CD14-positive monocyte (primary cell): ENCODE data around the gene STK36. TPM values are rescaled to one million over a fixed set of nuclear protein-coding genes. Genes with fewer than 3 reads are reported as not detected.
A peak's percentile ranks its signal among the peaks of the same experiment; 100 is the strongest.

Experiments used
- DNase-seq, 3 donors: peaks; one replicate each; pipeline ENCODE4 v3.0.0-alpha.2; 2011 to 2022
- H2AFZ ChIP-seq: 2 replicates; pipeline ENCODE4 v1.6.0; 2012; ENCODE audit warnings: mild to moderate bottlenecking, low read depth, low read length, inconsistent platforms; ENCODE audit not compliant: insufficient read depth, poor library complexity, severe bottlenecking
- H3K27ac ChIP-seq, 2 donors: 1 replicate in 1 of 2; 2 replicates in 1 of 2; pipeline ENCODE4 v1.5.1; 2012 to 2013; ENCODE audit warnings: low read length in 2 of 2, control low read depth in 1 of 2, inconsistent platforms in 1 of 2, low read depth in 1 of 2, mild to moderate bottlenecking in 1 of 2
- H3K27me3 ChIP-seq, 2 donors: one replicate each; pipeline versions ENCODE4 v1.6.0 to v1.6.1; 2011 to 2013; ENCODE audit warnings: low read length in 2 of 2; ENCODE audit not compliant: control insufficient read depth in 2 of 2, insufficient read depth in 2 of 2
- H3K36me3 ChIP-seq, 2 donors: replicated peaks in 1 of 2; 1 replicate in 1 of 2; 2 replicates in 1 of 2; pipeline versions ENCODE4 v1.5.1 to v1.6.1; 2012 to 2013; ENCODE audit warnings: low read length in 2 of 2, control low read depth in 1 of 2, inconsistent platforms in 1 of 2, mild to moderate bottlenecking in 1 of 2; ENCODE audit not compliant: insufficient read depth in 2 of 2, control insufficient read depth in 1 of 2
- H3K4me1 ChIP-seq, 2 donors: 1 replicate in 1 of 2; 2 replicates in 1 of 2; pipeline versions ENCODE4 v1.5.1 to v1.6.1; 2012 to 2013; ENCODE audit warnings: low read length in 2 of 2, control low read depth in 1 of 2, inconsistent platforms in 1 of 2, mild to moderate bottlenecking in 1 of 2, moderate library complexity in 1 of 2; ENCODE audit not compliant: insufficient read depth in 2 of 2, control insufficient read depth in 1 of 2
- H3K4me2 ChIP-seq: replicated peaks from 2 replicates; pipeline ENCODE3; 2012; ENCODE audit warnings: low read length, moderate library complexity, mild to moderate bottlenecking; ENCODE audit not compliant: poor library complexity, severe bottlenecking; ENCODE audit errors: extremely low read depth
- H3K4me3 ChIP-seq, 3 experiments: fragments of 200-600 bp in 1 of 3; sonication (generic) in 1 of 3; replicated peaks in 1 of 3; 1 replicate in 2 of 3; 2 replicates in 1 of 3; pipeline ENCODE4 v1.5.1; 2011 to 2013; ENCODE audit warnings: low read length in 3 of 3, mild to moderate bottlenecking in 3 of 3, control low read depth in 2 of 3, low read depth in 2 of 3, inconsistent platforms in 1 of 3, moderate library complexity in 1 of 3
- H3K79me2 ChIP-seq: 2 replicates; pipeline ENCODE4 v1.6.0; 2012; ENCODE audit warnings: mild to moderate bottlenecking, control low read depth, inconsistent platforms, low read length, moderate library complexity; ENCODE audit not compliant: insufficient read depth
- H3K9ac ChIP-seq: 2 replicates; pipeline ENCODE4 v1.6.0; 2017; ENCODE audit warnings: low read length, mild to moderate bottlenecking; ENCODE audit not compliant: insufficient read depth, poor library complexity, severe bottlenecking
- H3K9me3 ChIP-seq, 2 donors: replicated peaks in 1 of 2; 1 replicate in 1 of 2; 2 replicates in 1 of 2; pipeline versions ENCODE4 v1.5.1 to v1.6.1; 2012 to 2013; ENCODE audit warnings: low read length in 2 of 2, control low read depth in 1 of 2; ENCODE audit not compliant: control insufficient read depth in 1 of 2, insufficient read depth in 1 of 2
- H4K20me1 ChIP-seq: 2 replicates; pipeline ENCODE4 v1.6.0; 2012; ENCODE audit warnings: mild to moderate bottlenecking, low read length, control low read depth, moderate library complexity; ENCODE audit not compliant: insufficient read depth
- H3K27ac Mint-ChIP-seq, 7 donors: one replicate each; pipeline ENCODE4 v1.8.0; 2020; ENCODE audit warnings: mild to moderate bottlenecking in 7 of 7, mixed read lengths in 7 of 7, moderate library complexity in 6 of 7, inconsistent platforms in 2 of 7
- H3K27me3 Mint-ChIP-seq, 3 donors: one replicate each; pipeline ENCODE4 v1.8.0; 2021 to 2022; ENCODE audit warnings: low read depth in 3 of 3, mild to moderate bottlenecking in 3 of 3, mixed read lengths in 3 of 3, moderate library complexity in 3 of 3, inconsistent platforms in 1 of 3
- H3K36me3 Mint-ChIP-seq, 2 donors: one replicate each; pipeline ENCODE4 v1.8.0; 2020; ENCODE audit warnings: mixed read lengths in 2 of 2, inconsistent platforms in 1 of 2, mild to moderate bottlenecking in 1 of 2
- H3K4me1 Mint-ChIP-seq: one replicate; pipeline ENCODE4 v1.8.0; 2020; ENCODE audit warnings: mild to moderate bottlenecking, mixed read lengths
- H3K4me3 Mint-ChIP-seq, 2 donors: one replicate each; pipeline ENCODE4 v1.8.0; 2020; ENCODE audit warnings: mild to moderate bottlenecking in 2 of 2, mixed read lengths in 2 of 2, moderate library complexity in 1 of 2
- H3K9me3 Mint-ChIP-seq, 7 donors: one replicate each; pipeline ENCODE4 v1.8.0; 2020 to 2022; ENCODE audit warnings: mixed read lengths in 7 of 7, mild to moderate bottlenecking in 6 of 7, moderate library complexity in 6 of 7, inconsistent platforms in 2 of 7
- WGBS: methylation state at CpG from one replicate; pipeline ENCODE4 v1.1.5; 2013; ENCODE audit warnings: missing lambda C conversion rate; ENCODE audit not compliant: insufficient coverage; 5-methylcytosine and 5-hydroxymethylcytosine counted together
- intact Hi-C, 2 donors: fragments of 100-400 bp; cut with micrococcal nuclease; formaldehyde crosslinking; loops; one replicate each; pipeline versions ENCODE4 v1.15.0 to v1.15.1; 2023
- polyA plus RNA-seq, 3 donors: library from polyadenylated mRNA; depleted of rRNA in 1 of 3; unstranded in 2 of 3; stranded (reverse) in 1 of 3; fragments of 300-500 nt in 2 of 3; fragments of >200 nt in 1 of 3; fragmentation: Illumina TruSeq in 2 of 3; gene quantifications; 1 replicate in 2 of 3; 2 replicates in 1 of 3; pipeline ENCODE4 v1.2.3, GENCODE V29; 2012 to 2021
- TF ChIP-seq, protein P1 (sequence below): fragments of 200-600 bp; IDR thresholded peaks from one replicate; pipeline ENCODE4 v1.8.0; 2022; ENCODE audit warnings: antibody characterized with exemption, mild to moderate bottlenecking

The STK36 gene
- polyA plus RNA-seq, 3 donors, result 1.3 to 36.2 (median 3.3) TPM

GRCh38 chr2:218679119-218679518 lies 7.2 kb downstream of the STK36 start:
- no peaks in the 10 kb centered on the region for H3K79me2 ChIP-seq
- H3K9ac ChIP-seq, result no peak overlapping the region
- peak overlapping the region; percentile 83 to 92 (median 88) for H3K27ac Mint-ChIP-seq

DNA sequence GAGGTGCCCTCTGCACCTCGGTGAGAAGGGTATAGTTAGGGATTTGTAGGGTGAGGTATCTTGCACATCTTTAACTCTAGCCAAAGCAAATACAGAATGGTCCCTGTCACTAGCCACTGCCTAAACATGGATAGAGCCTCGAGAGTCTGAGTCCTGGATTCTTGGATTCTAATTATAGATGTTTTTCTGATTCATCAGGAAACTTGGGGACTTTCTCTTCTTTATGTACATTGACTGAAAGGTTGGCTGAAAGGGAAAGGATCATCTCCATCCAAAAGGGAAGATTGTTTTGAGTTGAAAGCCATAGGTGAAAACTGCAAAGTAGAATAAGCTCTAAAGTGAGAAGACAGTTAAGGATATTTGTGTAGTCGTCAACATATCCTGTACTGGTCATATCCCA lies 8.2 kb downstream of the STK36 start:
- H4K20me1 ChIP-seq, result no peaks in the 10 kb centered on the region
- Mint-ChIP-seq H3K27me3 (peaks cover 0 to 4% (median 0%) of the 10 kb centered on the region in 3 donors), H3K4me1 (peaks cover 17% of the 10 kb centered on the region), H3K9me3 (peaks cover 0 to 3% (median 0%) of the 10 kb centered on the region in 7 donors), H3K27ac (peak overlapping the region in 3 of 7 donors; percentile 84 to 92 (median 88)), H3K36me3 (peaks cover 7 to 12% of the 10 kb centered on the region in 2 donors), H3K4me3 (no peak overlapping the region)
- WGBS, result 100% methylated on average over 1 of the region's 3 CpGs
- TF ChIP-seq, protein P1, sequence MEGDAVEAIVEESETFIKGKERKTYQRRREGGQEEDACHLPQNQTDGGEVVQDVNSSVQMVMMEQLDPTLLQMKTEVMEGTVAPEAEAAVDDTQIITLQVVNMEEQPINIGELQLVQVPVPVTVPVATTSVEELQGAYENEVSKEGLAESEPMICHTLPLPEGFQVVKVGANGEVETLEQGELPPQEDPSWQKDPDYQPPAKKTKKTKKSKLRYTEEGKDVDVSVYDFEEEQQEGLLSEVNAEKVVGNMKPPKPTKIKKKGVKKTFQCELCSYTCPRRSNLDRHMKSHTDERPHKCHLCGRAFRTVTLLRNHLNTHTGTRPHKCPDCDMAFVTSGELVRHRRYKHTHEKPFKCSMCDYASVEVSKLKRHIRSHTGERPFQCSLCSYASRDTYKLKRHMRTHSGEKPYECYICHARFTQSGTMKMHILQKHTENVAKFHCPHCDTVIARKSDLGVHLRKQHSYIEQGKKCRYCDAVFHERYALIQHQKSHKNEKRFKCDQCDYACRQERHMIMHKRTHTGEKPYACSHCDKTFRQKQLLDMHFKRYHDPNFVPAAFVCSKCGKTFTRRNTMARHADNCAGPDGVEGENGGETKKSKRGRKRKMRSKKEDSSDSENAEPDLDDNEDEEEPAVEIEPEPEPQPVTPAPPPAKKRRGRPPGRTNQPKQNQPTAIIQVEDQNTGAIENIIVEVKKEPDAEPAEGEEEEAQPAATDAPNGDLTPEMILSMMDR, result no peak
- H3K27me3 ChIP-seq, result no peaks in the 10 kb centered on the region
- no peaks in the 10 kb centered on the region for H3K9me3 ChIP-seq
- no peaks in the 10 kb centered on the region for H3K79me2 ChIP-seq
- H3K27ac ChIP-seq, result no peak overlapping the region
- no peak overlapping the region for H3K4me3 ChIP-seq
- H2AFZ ChIP-seq, result no peak overlapping the region
- H3K4me2 ChIP-seq, result no peak overlapping the region
- H3K4me1 ChIP-seq, result peaks cover 15 to 16% of the 10 kb centered on the region in 2 donors
- no peaks in the 10 kb centered on the region for H3K36me3 ChIP-seq
- no peak for DNase-seq
- intact Hi-C loops, result no loop called here
- no peak overlapping the region for H3K9ac ChIP-seq

More at GRCh38 chr2:218679119-218679518, 7.2 kb downstream of the STK36 start:
- Mint-ChIP-seq H3K27me3 (peaks cover 0 to 4% (median 0%) of the 10 kb centered on the region in 3 donors), H3K4me3 (peak overlapping the region; percentile 7 to 71), H3K36me3 (peaks cover 7 to 12% of the 10 kb centered on the region in 2 donors), H3K4me1 (peaks cover 17% of the 10 kb centered on the region), H3K9me3 (peaks cover 0 to 2% (median 0%) of the 10 kb centered on the region in 7 donors)
- Histone ChIP-seq H3K27ac (peak overlapping the region; percentile 21 to 30), H3K36me3 (no peaks in the 10 kb centered on the region), H3K27me3 (no peaks in the 10 kb centered on the region), H3K4me2 (peak overlapping the region; percentile 51), H3K4me3 (peak overlapping the region in 1 of 3 experiments; percentile 24), H4K20me1 (no peaks in the 10 kb centered on the region), H3K4me1 (peaks cover 15 to 16% of the 10 kb centered on the region in 2 donors), H3K9me3 (no peaks in the 10 kb centered on the region), H2AFZ (peak overlapping the region; percentile 56)
- TF ChIP-seq, protein P1, result no peak
- peak; percentile 87 to 98 (median 95) for DNase-seq
- intact Hi-C loops, result loop anchor here in 1 of 2 donors (10.0 kb wide), 1 partner anchor 274 kb away; no protein-coding TSS in a partner anchor
- 0% methylated on average over 4 of the region's 4 CpGs for WGBS
